ENCODE data around the gene TACC3.

TACC3 gene

DNA sequence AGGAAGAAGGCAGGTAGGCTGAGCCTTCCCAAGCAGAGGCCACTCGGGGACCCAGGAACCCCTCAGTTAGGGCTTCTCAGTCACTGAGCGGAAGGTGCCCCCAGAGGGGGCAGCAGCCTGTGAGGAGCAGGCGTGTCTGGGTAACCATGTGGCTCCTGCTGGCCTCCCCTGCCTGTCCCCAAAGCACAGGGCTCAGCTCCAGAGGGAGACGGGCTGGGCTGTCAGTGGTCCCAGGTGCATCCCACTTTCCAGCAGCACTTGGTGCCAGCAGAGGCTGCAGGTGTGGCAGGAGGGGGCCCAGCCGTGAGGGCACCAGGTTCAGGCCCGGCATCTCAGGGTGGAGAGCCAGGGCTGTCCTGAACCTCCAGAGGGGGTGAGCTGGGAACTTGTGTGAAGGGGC lies 22.7 kb downstream of the TACC3 start:
- FAIRE-seq, result no peak
- DNase-seq (ENCODE audit: extremely low spot score, insufficient read length, low read depth), result no peak

GRCh38 chr4:1744552-1744951 lies 23.2 kb downstream of the TACC3 start:
- no peak for FAIRE-seq
- no peak for DNase-seq (ENCODE audit: extremely low spot score, insufficient read length, low read depth)

DNA sequence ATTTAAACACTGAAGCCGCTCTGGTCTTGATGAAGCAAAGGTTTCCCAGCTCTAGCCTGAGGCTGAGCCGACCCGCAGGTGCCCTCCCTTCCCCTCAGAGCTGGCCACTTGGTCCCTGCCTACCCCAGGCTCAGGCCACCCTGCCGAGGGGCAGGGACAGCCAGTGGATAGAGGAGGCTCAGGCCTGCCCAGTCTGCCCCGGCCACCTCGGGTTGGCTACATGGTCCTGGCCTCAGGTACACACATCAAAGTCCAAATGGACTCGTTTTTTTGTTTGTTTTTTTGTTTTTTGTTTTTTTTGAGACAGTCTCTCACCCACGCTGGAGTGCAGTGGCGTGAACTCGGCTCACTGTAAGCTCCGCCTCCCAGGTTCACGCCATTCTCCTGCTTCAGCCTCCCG lies 23.8 kb downstream of the TACC3 start:
- DNase-seq (ENCODE audit: extremely low spot score, insufficient read length, low read depth) (no peak), FAIRE-seq (no peak)

GRCh38 chr4:1745697-1746096 lies 24.4 kb downstream of the TACC3 start:
- no peak for DNase-seq (ENCODE audit: extremely low spot score, insufficient read length, low read depth)
- no peak for FAIRE-seq

- FAIRE-seq (no peak), DNase-seq (ENCODE audit: extremely low spot score, insufficient read length, low read depth) (peak; percentile 64)
Measured at GRCh38 chr4:1746265-1746691, 25.0 kb downstream of the TACC3 start.

GRCh38 chr4:1746919-1747602 lies 25.7 kb downstream of the TACC3 start:
- FAIRE-seq, result no peak
- no peak for DNase-seq (ENCODE audit: extremely low spot score, insufficient read length, low read depth)

- no peak for DNase-seq (ENCODE audit: extremely low spot score, insufficient read length, low read depth)
- no peak for FAIRE-seq
Measured at GRCh38 chr4:1747603-1747967, 26.3 kb downstream of the TACC3 start.

- FAIRE-seq (peak; percentile 67), DNase-seq (ENCODE audit: extremely low spot score, insufficient read length, low read depth) (peak; percentile 81)
Measured at GRCh38 chr4:1748465-1748995, 27.2 kb downstream of the TACC3 start.

DNA sequence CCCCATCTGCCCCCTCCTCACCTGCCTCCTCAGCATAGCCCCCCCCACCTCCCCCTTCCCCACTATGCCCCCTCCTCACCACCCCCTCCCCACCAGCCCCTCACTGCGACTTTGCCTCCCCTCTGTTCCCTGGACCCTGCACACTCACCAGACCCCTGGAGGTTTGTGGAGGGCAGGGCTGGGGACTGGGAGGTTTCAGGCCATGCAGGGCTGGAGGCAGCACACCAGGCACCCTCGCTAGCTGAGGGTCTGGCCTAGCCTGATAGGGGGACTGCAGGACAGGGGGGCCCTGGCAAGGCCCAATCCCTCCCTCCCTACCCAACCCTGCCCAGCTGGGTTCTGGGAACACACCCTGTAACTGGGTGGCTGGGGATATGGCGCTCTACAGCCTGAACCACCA lies 28.0 kb downstream of the TACC3 start:
- FAIRE-seq (no peak), DNase-seq (ENCODE audit: extremely low spot score, insufficient read length, low read depth) (no peak)

- DNase-seq (ENCODE audit: extremely low spot score, insufficient read length, low read depth) (no peak), FAIRE-seq (no peak)
Measured at GRCh38 chr4:1749826-1750225, 28.5 kb downstream of the TACC3 start.

DNA sequence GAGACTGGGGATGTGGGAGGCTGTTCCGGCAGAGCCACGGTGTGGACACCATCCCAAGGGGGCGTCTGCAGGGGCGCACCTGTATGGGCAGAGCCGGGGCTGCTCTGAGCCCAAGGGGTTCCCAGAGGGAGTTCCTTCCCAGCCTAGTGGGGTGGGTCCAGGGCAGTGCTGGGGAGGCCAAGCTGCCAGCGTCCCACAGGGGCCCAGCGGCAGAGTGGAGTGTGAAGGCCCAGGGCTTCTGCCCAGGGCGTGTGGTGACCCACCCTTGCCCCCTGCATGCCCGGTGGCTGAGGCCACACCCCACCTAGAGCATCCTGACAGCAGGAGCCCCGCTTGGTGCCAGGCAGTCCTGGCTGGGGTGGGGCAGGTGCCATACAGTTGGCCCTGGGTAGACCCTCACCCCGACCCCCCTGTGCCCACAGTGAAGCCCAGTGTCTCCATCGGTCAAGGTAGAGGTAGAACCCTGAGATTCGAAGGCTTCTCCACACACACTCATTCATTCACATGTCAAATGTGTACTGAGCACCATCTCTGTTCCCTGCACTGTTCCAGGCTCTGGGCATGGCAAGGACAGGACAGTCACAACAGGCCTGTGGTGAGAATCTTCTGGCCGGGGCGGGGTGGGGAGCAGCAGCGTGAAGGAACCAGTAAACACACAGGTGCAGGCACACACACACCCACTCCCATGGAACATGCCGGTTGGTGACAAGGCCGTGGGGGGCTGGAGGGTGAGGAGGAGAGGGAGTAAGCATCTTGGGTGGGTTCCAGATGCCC lies 29.2 kb downstream of the TACC3 start:
- DNase-seq (ENCODE audit: extremely low spot score, insufficient read length, low read depth), result no peak
- no peak for FAIRE-seq

- no peak for FAIRE-seq
- no peak for DNase-seq (ENCODE audit: extremely low spot score, insufficient read length, low read depth)
Measured at GRCh38 chr4:1751155-1751918, 30.0 kb downstream of the TACC3 start.

DNA sequence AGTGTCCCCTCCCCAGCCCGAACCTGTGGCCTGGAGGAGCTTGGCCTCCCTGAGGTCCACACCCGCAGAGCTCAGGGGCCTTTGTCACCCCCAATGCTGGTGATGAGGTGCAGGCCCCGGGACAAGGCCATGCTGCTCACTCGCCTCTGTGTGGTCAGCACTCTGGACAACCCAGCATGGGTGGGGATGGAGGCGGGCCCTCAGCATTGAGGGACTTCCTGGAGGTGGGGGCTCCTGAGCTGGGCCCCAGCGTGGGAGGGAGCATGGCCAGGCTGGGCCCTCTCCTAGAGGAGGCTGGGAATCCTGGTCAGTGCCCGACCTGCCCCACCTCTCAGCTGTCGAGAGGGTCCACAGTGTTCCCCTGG lies 30.6 kb downstream of the TACC3 start:
- FAIRE-seq (no peak), DNase-seq (ENCODE audit: extremely low spot score, insufficient read length, low read depth) (no peak)

DNA sequence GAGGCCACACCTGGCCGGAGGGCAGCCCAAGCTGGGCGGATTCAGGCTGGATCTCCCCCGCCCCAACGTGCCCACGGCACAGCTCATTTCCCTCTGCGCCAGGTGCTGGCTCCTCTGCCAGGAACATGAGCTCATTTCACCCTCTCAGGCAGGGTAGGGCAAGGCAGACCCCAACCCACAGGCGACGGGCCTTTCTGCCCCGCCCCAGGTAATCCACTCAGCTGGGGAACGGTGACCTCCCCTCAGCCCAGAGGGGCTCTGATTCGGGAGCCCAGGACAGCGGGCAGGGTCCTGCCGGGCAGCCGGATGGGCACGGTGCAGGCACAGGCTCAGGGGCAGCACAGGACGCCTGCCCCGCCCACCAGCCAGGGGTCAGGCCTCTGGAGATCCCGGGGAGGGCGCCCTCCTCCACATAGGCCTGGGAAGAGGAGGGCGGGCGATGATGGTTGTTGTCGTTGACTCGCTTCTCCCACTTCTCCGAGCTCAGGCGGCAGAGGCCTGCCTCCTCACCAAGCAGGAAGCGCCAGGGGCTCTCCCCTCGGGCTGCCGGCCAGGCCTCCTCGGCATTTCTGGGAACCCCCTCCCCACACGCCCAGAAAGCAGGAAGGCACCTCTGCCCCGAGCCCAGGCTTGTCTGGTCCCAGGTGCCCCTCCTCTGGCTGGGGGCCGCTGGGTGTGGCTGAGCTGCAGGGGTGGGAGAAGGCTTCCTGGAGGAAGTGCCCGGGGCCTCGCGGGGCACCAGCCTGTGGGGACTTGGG lies 31.1 kb downstream of the TACC3 start:
- DNase-seq (ENCODE audit: extremely low spot score, insufficient read length, low read depth) (no peak), FAIRE-seq (no peak)

- DNase-seq (ENCODE audit: extremely low spot score, insufficient read length, low read depth), result no peak
Measured at GRCh38 chr4:1753294-1753696, 32.0 kb downstream of the TACC3 start.

DNA sequence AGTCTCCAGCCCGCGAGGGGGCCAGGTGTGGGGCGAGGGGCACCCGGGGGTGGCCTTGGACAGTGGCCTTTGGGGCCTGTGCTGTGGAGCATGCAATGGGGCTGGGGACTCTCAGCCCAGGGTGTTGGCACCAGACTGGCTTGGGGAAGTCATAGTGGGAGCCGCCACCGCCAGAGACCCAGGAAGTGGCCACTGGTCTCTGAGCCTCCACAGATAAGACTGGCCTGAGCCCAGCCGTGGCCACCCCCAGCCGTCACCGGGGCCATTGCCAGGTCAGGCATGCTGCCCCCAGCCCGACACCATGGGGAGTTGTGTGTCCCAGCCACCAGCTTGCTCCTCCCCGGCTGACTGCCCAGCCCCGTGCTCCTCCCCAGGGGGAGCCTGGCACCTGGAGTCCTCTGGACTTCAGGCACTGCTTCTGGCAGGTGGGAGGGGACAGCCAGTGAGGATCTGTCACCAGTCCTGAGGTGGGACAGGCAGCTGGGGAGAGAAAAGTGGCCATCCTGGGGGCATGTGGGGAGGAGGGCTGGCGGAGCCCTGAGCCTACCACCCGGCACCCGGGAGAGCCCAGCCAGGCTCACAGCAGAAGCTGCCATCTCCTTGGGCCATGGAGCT lies 32.5 kb downstream of the TACC3 start:
- FAIRE-seq (no peak), DNase-seq (ENCODE audit: extremely low spot score, insufficient read length, low read depth) (no peak)

More at GRCh38 chr4:1753294-1753696, 32.0 kb downstream of the TACC3 start:
- no peak for FAIRE-seq

DNA sequence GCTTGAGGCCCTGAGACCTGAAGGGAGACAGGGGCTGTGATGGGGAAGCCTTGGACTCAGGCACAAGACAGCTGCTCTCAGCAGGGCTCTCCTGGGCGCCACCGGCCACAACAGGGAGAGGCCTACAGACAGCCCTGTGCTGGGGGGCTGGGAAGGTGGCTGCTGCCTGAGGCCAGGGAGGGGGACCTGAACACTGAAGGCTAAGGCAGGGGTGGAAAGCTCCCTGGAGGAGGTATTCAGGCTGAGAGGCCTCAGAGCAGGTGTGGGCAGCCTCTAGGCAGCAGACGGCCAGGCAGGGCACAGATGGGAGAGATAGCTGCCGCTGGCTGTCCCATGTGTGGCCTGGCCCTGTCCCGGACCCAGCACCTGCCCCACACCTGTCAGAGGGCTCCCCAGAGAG lies 33.0 kb downstream of the TACC3 start:
- no peak for DNase-seq (ENCODE audit: extremely low spot score, insufficient read length, low read depth)
- FAIRE-seq, result no peak

DNA sequence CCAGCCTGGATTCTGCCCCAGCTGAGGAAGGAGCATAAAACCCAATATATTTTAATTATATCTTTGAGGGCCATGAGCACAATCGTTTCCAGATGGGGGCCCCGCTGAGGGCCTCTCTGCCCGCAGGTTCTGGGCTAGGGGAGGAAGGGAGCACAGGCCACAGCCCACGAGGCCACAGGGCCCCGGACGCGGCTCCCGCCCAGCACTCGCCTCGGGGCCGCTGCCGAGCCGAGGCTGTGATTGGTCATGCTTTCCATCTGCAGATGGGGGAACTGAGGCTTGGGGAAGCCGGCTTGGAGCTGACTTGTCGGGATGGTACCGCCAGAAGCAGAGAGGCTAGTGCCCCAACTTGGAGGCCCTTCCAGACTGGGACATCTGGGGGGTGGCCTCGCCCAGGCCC lies 34.0 kb downstream of the TACC3 start:
- no peak for FAIRE-seq
- DNase-seq (ENCODE audit: extremely low spot score, insufficient read length, low read depth), result no peak

DNA sequence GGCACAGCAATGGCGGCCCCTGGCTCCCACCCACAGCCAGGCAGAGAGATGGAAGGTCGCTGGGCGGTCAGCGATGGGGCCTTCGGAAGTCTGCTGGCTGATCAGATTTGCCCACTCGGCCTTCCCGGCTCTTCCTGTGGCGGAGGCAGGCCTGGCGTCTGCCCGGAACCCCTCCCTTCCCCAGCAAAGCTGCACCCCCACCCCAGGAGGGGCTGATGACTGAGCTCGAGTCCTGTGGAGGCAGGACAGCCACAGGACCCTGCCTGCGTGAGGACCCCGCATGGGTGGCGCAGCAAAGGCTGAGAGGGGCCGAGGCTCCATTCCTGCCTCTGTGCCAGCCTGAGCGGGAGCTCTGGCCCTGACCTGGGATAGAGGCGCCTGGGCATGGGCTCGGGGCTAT lies 34.8 kb downstream of the TACC3 start:
- no peak for FAIRE-seq
- no peak for DNase-seq (ENCODE audit: extremely low spot score, insufficient read length, low read depth)
